Keratinocyte (primary cell): ENCODE results near the gene BTBD16. TPM values are rescaled to one million over a fixed set of nuclear protein-coding genes. Genes with fewer than 3 reads are reported as not detected.

ENCODE experiments used
- DNase-seq: peaks from one replicate; pipeline ENCODE4 v3.0.0-alpha.2; 2011; ENCODE audit warnings: low read depth, missing footprints, low spot score
- FAIRE-seq: peaks from 2 replicates; lab custom pipeline; 2011; peaks lifted over from hg19 to GRCh38; lab: Jason Lieb, UNC
- H2AFZ ChIP-seq: 2 replicates; pipeline ENCODE4 v1.6.0; 2012; ENCODE audit warnings: low read length, control low read depth, inconsistent platforms; ENCODE audit not compliant: control insufficient read depth
- H3K27ac ChIP-seq: 2 replicates; pipeline ENCODE4 v1.5.1; 2011; ENCODE audit warnings: low read length; ENCODE audit not compliant: control insufficient read depth, insufficient read depth
- H3K27me3 ChIP-seq: 3 replicates; pipeline ENCODE4 v1.6.0; 2011; ENCODE audit warnings: low read length; ENCODE audit not compliant: control insufficient read depth, insufficient read depth; ENCODE audit errors: extremely low read depth
- H3K36me3 ChIP-seq, 2 experiments: 2 replicates in 1 of 2; 3 replicates in 1 of 2; pipeline ENCODE4 v1.5.1; 2011; ENCODE audit warnings: low read length in 2 of 2, mild to moderate bottlenecking in 1 of 2; ENCODE audit not compliant: control insufficient read depth in 2 of 2, insufficient read depth in 2 of 2; ENCODE audit errors: extremely low read depth in 1 of 2
- H3K4me1 ChIP-seq: 3 replicates; pipeline ENCODE4 v1.5.1; 2011; ENCODE audit warnings: low read length; ENCODE audit not compliant: control insufficient read depth, insufficient read depth; ENCODE audit errors: extremely low read depth
- H3K4me2 ChIP-seq: 3 replicates; pipeline ENCODE4 v1.6.0; 2011; ENCODE audit warnings: low read depth, low read length; ENCODE audit not compliant: control insufficient read depth, insufficient read depth; ENCODE audit errors: extremely low read depth
- H3K4me3 ChIP-seq, 3 experiments: fragments of 200-600 bp in 1 of 3; sonication (generic) in 1 of 3; 2 replicates in 2 of 3; 3 replicates in 1 of 3; pipeline ENCODE4 v1.5.1; 2011 to 2016; ENCODE audit warnings: low read length in 3 of 3, mild to moderate bottlenecking in 3 of 3, control low read depth in 2 of 3, inconsistent platforms in 1 of 3, low read depth in 1 of 3, mixed read lengths in 1 of 3, mixed run types in 1 of 3, moderate library complexity in 1 of 3; ENCODE audit not compliant: control insufficient read depth in 2 of 3, insufficient read depth in 2 of 3; ENCODE audit errors: extremely low read depth in 1 of 3
- H3K79me2 ChIP-seq: 2 replicates; pipeline ENCODE4 v1.6.0; 2012; ENCODE audit warnings: low read length; ENCODE audit not compliant: control insufficient read depth, insufficient read depth
- H3K9ac ChIP-seq: 3 replicates; pipeline ENCODE4 v1.6.0; 2011; ENCODE audit warnings: low read length; ENCODE audit not compliant: control insufficient read depth, insufficient read depth; ENCODE audit errors: extremely low read depth
- H3K9me1 ChIP-seq: 3 replicates; pipeline ENCODE4 v1.6.0; 2011; ENCODE audit warnings: low read length; ENCODE audit not compliant: control insufficient read depth, insufficient read depth; ENCODE audit errors: extremely low read depth
- H3K9me3 ChIP-seq: 2 replicates; pipeline ENCODE4 v1.5.1; 2012; ENCODE audit warnings: low read depth, low read length; ENCODE audit not compliant: control insufficient read depth
- H4K20me1 ChIP-seq: 3 replicates; pipeline ENCODE4 v1.6.0; 2011; ENCODE audit warnings: low read length; ENCODE audit not compliant: control insufficient read depth, insufficient read depth; ENCODE audit errors: extremely low read depth
- EZH2 ChIP-seq: IDR thresholded peaks from one replicate; pipeline ENCODE4 v1.6.1; 2012; ENCODE audit warnings: inconsistent platforms, mild to moderate bottlenecking, low read length, moderate library complexity
- dilution Hi-C: fragments of 300-500 bp; cut with MboI; formaldehyde crosslinking; loops from one replicate; pipeline ENCODE4 v1.7.0; 2020; ENCODE audit warnings: low sequenced_read_pairs; ENCODE audit not compliant: extremely low pct_ligation_motif_present
- polyA plus RNA-seq, 5 experiments: library from polyadenylated mRNA; depleted of rRNA in 3 of 5; stranded (reverse) in 3 of 5; stranded (forward) in 1 of 5; unstranded in 1 of 5; fragments of >200 nt; gene quantifications; 1 replicate in 1 of 5; 2 replicates in 3 of 5; 3 replicates in 1 of 5; pipeline versions ENCODE4 v1.2.1 to v1.2.3, GENCODE V29; 2011 to 2012; ENCODE audit warnings: missing spikeins in 2 of 5, low read depth in 1 of 5, low replicate concordance in 1 of 5
- TF ChIP-seq, protein P1 (sequence below), 3 experiments: IDR thresholded peaks in 1 of 3; conservative IDR thresholded peaks in 1 of 3; optimal IDR thresholded peaks in 1 of 3; 2 replicates in 2 of 3; 3 replicates in 1 of 3; pipeline versions ENCODE3 to v1.5.1; 2011; ENCODE audit warnings: low read length in 3 of 3, mild to moderate bottlenecking in 3 of 3, moderate library complexity in 2 of 3, control low read depth in 1 of 3, inconsistent platforms in 1 of 3; ENCODE audit not compliant: insufficient read depth in 2 of 3; ENCODE audit errors: extremely low read depth in 1 of 3

BTBD16 gene
- polyA plus RNA-seq, 1 donor (not counting 4 experiments of a cell fraction or from before 2014, with no cell fraction given) = 4.9 TPM

DNA sequence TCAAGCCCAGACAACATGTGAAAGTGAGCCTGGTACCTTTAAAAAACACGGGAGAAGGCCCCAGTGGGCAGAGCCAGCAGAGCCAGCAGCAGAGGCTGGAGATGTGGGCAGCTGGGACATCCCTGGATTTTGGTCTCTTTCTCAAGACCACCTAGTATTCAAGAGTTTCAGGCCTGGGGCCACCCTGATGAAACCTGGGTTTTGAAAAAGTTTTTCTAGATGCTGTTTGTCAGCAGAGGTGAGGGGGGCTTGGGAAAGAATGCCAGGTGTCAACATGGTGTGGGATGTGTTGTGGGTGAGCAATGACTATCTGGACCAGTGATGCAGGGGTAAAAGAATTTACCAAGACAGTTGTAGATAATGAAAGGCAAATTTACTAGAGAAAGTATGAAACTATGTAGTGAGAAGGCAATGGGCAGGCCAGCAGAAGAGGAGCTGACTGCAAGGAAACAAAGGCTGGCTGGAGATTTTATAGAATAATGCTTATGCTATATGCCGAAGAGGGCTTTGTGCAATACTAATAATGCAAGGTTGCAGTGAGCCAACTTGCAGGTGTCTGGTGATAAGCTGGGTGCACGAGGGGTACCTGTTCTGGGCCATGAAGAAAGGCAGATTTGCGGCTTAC, 75.3 kb downstream of the BTBD16 start:
- no peak for FAIRE-seq
- TF ChIP-seq, protein P1, sequence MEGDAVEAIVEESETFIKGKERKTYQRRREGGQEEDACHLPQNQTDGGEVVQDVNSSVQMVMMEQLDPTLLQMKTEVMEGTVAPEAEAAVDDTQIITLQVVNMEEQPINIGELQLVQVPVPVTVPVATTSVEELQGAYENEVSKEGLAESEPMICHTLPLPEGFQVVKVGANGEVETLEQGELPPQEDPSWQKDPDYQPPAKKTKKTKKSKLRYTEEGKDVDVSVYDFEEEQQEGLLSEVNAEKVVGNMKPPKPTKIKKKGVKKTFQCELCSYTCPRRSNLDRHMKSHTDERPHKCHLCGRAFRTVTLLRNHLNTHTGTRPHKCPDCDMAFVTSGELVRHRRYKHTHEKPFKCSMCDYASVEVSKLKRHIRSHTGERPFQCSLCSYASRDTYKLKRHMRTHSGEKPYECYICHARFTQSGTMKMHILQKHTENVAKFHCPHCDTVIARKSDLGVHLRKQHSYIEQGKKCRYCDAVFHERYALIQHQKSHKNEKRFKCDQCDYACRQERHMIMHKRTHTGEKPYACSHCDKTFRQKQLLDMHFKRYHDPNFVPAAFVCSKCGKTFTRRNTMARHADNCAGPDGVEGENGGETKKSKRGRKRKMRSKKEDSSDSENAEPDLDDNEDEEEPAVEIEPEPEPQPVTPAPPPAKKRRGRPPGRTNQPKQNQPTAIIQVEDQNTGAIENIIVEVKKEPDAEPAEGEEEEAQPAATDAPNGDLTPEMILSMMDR (optimal IDR thresholded peaks at IDR 0.05 in 1 of 3, IDR thresholded peaks at IDR 0.05 in 1 of 3, conservative IDR thresholded peaks at IDR 0.05 in 1 of 3; ENCODE audit: extremely low read depth in 1 of 3, insufficient read depth in 2 of 3, low read length in 3 of 3) = no peak
- no peak for TF ChIP-seq EZH2
- Histone ChIP-seq H3K4me1 (no peaks in the 10 kb centered on the region), H3K79me2 (no peaks in the 10 kb centered on the region), H4K20me1 (no peaks in the 10 kb centered on the region), H3K27ac (no peak overlapping the region), H3K9me1 (no peaks in the 10 kb centered on the region), H3K36me3 (no peaks in the 10 kb centered on the region), H3K27me3 (no peaks in the 10 kb centered on the region), H2AFZ (no peak overlapping the region), H3K9me3 (no peaks in the 10 kb centered on the region), H3K4me2 (no peak overlapping the region), H3K9ac (no peak overlapping the region), H3K4me3 (no peak overlapping the region)
- DNase-seq = no peak
- dilution Hi-C loops = no loop called here

DNA sequence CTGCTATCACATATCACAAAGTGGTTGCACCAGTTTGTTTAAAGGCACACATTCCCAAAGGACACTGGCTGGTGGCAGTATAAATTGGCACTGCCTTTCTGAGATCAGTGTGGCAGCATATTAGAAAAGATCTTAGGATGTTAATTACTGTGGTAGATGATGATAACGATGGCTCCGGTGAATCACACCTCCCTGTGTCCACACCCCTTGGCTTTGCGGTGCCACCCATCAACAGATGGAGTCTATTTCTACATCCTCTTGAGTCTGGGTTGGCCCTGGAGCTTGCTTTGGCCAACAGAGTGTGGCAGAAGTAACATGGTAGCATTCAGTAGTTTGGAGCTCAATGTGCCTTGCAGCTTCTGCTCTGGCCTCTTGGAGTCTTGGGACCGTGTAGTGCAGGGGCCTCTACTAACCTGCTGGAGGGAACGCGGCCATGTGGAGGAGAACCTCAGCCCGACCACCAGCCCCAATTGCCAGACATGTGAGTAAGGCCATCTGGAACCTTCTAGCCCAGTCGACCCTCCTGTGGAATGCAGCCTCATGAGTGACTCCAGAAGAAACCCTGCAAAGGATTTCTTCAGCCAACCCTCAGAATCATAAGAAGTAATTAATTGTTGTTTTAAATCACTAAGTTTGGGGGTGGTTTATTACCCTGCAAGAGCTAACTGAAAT, 76.2 kb downstream of the BTBD16 start:
- TF ChIP-seq EZH2 = no peak
- TF ChIP-seq, protein P1 (optimal IDR thresholded peaks at IDR 0.05 in 1 of 3, IDR thresholded peaks at IDR 0.05 in 1 of 3, conservative IDR thresholded peaks at IDR 0.05 in 1 of 3; ENCODE audit: extremely low read depth in 1 of 3, insufficient read depth in 2 of 3, low read length in 3 of 3) = no peak
- no peak overlapping the region for H2AFZ ChIP-seq
- H3K27me3 ChIP-seq = no peaks in the 10 kb centered on the region
- no peak overlapping the region for H3K9ac ChIP-seq
- dilution Hi-C loops = no loop called here
- H3K4me2 ChIP-seq = no peak overlapping the region
- H3K36me3 ChIP-seq = no peaks in the 10 kb centered on the region
- no peaks in the 10 kb centered on the region for H3K9me1 ChIP-seq
- FAIRE-seq = no peak
- no peak overlapping the region for H3K4me3 ChIP-seq
- H3K79me2 ChIP-seq = no peaks in the 10 kb centered on the region
- no peak for DNase-seq
- no peak overlapping the region for H3K27ac ChIP-seq
- no peaks in the 10 kb centered on the region for H3K4me1 ChIP-seq
- H3K9me3 ChIP-seq = no peaks in the 10 kb centered on the region
- no peaks in the 10 kb centered on the region for H4K20me1 ChIP-seq
